HK-2 (cell line): ENCODE data around the gene EPHA10.
"Not testable (repeated sequence)": the region's sequence is repeated elsewhere in the genome, so short reads cannot be mapped to it uniquely, and the experiment has no call there.

ENCODE experiments used
- DNase-seq: peaks from one replicate; pipeline ENCODE4 v3.0.0-alpha.2; 2018; ENCODE audit not compliant: unreplicated experiment

Gene EPHA10

GRCh38 chr1:37716321-37716720, 48.6 kb downstream of the EPHA10 start:
- no peak for DNase-seq

GRCh38 chr1:37714689-37715088, 50.2 kb downstream of the EPHA10 start:
- no peak for DNase-seq

DNA sequence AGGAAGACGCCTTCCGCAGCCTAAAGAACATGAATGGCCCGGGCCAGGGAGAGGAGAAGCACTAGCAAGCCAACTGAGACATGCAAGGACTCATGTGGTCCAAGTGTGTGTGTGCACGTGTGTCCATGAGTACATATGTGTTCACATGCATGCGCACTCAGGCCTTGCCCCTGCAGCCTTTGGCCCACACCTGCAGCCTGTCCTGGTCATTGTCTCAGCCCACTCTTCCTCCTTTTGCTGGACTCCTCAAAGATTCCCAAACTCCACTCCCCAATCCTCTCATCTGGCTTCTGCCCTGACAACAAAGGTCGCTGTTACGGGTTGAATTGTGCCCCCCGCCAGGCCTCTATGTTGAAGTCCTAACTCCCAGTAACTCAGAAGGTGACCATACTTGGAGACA, 50.7 kb downstream of the EPHA10 start:
- no peak for DNase-seq

DNA sequence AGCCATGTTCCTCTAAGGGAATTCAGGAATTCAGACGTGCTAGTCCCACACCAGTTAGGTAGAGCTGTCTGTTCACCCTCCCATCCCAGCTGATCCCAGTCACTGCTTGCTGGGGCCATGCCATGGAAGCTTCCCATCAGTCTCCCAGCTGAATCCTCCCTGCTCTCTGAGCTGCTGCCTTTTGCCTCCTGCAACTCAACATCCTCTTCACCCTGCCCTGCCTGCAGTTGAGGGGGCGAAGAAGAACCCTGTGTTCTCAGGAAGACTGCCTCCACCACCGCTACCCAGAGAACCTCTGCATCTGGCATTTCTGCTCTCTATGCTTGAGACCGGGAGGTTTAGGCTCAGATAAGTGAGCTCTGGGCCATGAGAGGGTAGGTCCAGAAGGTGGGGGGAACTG, 56.4 kb downstream of the EPHA10 start:
- no peak for DNase-seq

GRCh38 chr1:37705399-37705798, 59.5 kb downstream of the EPHA10 start:
- DNase-seq, result no peak

- DNase-seq, result no peak
Measured at GRCh38 chr1:37704966-37705365, 60.0 kb downstream of the EPHA10 start.

GRCh38 chr1:37703061-37703460, 61.9 kb downstream of the EPHA10 start:
- no peak for DNase-seq

DNA sequence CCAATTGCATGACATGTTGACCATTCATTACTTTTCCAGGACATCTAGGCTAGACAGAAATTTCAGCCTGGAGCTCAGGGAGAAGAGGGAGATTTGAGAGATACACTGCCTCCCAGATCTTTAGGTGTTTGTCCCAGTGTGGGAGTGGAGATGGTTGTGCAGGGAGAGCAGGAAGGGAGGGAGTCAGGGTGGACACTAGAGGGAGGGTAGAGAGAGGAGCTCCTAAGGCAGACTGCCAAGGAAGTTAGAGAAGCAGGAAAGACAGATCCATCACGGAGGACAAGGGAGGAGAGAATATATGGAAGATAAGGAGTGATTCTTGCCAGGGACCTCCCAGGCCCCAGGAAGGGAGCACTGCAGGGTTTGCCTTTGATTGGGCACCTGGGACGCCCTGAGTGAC, 63.9 kb downstream of the EPHA10 start:
- DNase-seq, result no peak

- no peak for DNase-seq
Measured at GRCh38 chr1:37699147-37699546, 65.8 kb downstream of the EPHA10 start.

DNA sequence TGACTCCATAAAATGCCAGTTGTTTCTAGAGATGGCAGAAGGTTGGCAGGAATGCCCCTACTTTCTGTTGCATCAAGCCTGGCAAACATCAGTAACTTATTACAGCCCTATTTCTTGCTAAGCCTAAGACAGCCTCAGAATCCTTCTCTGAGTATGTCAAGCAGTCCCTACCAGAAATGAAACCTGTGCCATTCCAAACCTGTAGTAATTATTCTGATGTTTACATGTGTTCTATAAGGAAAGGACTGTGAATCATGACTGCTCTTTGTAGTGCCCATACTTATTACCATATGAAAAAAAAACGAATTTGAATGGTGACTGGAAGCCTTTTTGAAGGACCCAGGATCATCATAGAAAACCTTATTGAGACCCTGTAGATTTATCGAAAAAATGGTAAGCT, 67.2 kb downstream of the EPHA10 start:
- no peak for DNase-seq

GRCh38 chr1:37697090-37697489, 67.8 kb downstream of the EPHA10 start:
- no peak for DNase-seq

- no peak for DNase-seq
Measured at GRCh38 chr1:37692834-37693175, 72.1 kb downstream of the EPHA10 start.

GRCh38 chr1:37692078-37692833, 72.7 kb downstream of the EPHA10 start, which contains the start of gene CDCA8:
Gene CDCA8, plus strand, starts transcription at chr1:37692516. Its CDS starts 175 bp downstream, at chr1:37692691.
- DNase-seq, result peak; percentile 99

GRCh38 chr1:37691497-37692077, 73.3 kb downstream of the EPHA10 start:
- DNase-seq, result peak; percentile 62

DNA sequence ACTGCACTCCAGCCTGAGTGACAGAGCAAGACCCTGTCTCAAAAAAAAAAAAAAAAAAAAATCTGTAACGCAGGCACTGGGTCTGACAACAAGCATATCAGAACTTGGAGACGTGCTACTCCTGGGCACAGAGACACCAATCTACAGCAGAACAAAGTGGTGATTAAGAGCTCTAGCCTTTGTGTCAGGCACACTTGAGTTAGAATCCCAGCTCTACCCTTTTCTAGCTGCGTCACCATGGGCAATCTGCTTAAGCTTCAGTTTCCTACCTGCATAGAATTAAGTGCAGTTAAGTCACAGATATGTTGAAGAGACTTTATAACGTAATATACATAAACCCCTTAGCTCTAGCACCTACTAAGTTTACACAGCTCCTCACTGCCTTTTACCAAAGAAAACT, 76.0 kb downstream of the EPHA10 start:
- DNase-seq, result no peak

GRCh38 chr1:37687764-37688163, 77.2 kb downstream of the EPHA10 start:
- DNase-seq, result not testable (repeated sequence)

- no peak for DNase-seq
Measured at GRCh38 chr1:37685722-37686121, 79.2 kb downstream of the EPHA10 start.

DNA sequence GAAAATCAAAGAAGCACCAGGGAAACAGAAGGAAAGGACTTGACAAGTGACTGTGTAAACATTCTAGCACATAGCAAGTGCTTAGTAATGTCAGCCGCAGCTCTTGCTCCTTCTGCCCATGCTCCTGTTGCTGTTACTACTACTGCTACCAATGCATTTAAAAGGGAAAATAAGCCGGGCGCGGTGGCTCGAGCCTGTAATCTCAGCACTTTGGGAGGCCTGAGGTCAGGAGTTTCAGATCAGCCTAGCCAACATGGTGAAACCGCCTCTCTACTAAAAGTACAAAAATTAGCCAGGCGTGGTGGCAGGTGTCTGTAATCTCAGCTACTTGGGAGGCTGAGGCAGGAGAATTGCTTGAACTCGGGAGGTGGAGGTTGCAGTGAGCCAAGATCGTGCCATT, 80.7 kb downstream of the EPHA10 start:
- DNase-seq, result not testable (repeated sequence)

DNA sequence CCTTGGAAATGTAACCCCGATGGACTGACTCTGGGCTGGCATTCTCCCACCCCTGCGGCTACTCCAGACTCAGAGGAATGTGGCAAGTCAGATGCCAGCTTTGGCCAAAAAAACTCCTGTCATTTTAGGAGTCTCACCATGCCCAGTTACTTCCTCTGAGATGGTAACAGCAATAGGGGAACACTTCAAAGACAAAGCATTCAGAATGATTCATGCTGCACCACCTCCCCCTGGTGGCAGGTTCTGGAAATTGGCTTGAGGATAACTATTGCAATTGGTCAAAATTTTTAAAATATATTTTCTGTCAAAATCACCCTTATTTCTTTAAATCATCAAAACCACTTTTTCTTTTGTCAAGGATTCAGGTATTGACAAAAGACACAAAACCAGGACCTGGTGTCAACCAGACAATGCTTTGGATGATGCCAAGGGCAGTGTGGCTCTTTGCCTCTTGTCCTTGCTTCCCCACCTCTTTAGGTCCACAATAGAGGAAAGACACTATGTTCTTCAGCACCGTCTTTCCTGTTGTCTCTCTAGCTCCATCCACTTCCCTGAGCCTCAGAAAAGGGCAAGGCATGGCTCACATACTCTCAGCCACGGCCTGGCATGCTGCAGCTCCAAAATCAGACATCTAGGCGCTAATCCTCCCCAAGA, 82.5 kb downstream of the EPHA10 start:
- DNase-seq, result peak; percentile 56

DNA sequence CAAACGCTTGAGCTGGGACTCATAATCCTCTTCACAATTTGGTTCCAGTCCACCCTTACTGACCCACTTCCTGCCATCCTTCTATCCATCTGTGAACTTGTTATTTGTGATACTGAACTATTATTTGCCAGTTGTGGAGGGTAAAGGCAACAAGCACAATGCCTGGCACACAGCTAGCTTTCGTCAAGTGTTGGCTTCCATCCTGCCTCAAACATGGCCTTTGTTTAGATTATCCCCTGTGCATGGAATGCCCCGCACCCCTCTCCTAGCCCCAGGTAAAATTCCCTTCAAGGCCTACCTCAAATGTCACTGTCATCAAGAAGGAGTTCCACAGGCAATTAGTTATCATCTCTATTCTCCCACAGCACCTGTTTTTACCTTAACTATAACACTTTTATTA, 84.0 kb downstream of the EPHA10 start:
- no peak for DNase-seq

- DNase-seq, result no peak
Measured at GRCh38 chr1:37677808-37678207, 87.1 kb downstream of the EPHA10 start.

GRCh38 chr1:37677143-37677439, 87.8 kb downstream of the EPHA10 start:
- DNase-seq, result no peak
